ENCODE results near the gene OMP.
"Not testable (repeated sequence)": the region's sequence is repeated elsewhere in the genome, so short reads cannot be mapped to it uniquely, and the experiment has no call there.

Gene OMP

DNA sequence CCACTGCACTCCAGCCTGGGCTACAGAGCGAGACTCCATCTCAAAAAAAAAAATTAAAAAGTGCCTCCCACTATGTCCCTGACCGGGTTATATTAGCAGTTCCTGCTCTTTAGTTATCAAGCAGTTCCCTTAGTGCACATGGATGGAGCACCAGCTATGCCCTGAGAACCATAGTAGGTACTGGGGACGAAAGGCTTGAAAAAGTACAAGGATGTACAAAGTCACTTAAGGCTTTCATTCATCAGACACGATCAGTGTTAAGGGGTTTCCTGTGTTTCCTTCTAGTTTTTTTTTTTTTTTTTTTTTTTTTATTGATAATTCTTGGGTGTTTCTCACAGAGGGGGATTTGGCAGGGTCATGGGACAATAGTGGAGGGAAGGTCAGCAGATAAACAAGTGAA lies 5.5 kb upstream of the OMP start:
- intact Hi-C loops (cut with DNase I); DNase-seq: not testable (repeated sequence)

DNA sequence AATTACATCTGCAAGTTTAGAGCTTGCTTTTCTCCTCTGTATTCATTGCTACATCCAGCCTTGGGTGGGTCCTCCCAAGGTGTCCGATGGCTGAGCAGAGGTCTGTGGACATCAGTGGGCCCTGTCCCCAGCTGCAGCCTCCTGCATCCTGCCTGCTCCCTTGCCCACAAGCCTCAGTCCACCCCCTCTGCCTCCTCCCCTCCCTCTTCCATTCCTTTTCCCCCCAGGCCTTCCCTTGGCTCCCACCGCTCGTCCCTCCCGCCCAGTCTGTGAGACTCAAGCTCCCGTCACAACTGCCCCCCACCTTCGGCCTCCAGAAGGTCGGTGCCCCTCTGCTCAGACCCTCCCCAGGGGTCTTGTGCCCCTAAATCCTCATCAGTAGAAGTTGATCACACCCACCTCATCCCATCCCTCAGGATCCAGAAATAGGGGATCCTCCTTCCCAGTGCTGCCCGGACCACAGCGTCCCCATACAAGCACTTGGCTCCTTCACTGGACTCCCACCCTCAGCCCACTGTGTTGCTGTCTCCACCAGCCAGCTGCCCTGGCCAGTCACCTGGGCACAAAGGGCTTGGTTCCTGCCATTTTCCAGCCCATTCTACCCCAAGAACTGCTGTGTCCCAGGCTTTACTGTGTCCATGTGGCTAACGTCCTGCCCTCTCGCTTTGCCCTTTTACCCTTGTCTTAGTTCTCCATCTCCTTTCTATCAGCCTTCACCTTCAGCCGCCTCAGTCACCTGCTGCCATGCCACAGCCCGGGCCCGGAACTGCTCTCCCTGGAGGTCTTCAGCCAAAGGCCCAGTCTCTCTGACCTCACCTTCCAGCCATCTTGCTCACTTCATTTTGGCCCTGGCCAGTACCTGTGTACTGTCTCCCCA lies 2.2 kb upstream of the OMP start:
- intact Hi-C loops (cut with DNase I), result no loop called here
- peak in 5 of 10 donors; percentile 0 to 69 (median 44) for DNase-seq

GRCh38 chr11:77101043-77101537 lies 1.6 kb upstream of the OMP start:
- DNase-seq, result peak in 1 of 10 donors; percentile 11
- intact Hi-C loops (cut with DNase I), result no loop called here

- intact Hi-C loops (cut with DNase I), result no loop called here
These were observed 679 bp downstream of the OMP start for GRCh38 chr11:77103319-77103718.

DNA sequence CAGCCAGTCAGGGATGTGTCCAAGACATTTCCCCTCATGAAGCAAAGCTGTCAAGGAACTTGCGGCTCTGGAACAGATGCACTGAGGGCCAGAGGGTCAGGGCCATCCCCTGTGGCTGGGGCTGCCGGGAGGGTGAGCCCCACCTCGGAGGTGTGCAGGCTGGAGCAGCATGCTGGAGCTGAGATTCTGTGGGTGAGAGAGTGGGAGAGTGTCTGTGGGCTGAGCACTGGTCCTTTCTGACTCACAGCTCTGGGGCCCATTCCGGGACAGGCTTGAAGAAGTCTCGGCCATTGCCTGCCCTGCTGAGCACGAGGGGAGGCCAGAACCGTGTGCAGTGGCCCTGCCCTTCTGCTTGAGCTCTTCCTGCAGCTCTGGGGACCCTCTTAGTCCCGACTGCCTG lies 2.1 kb downstream of the OMP start:
- intact Hi-C loops (cut with DNase I), result no loop called here
- no peak for DNase-seq

More at GRCh38 chr11:77103319-77103718, 679 bp downstream of the OMP start:
- peak in 1 of 10 donors; percentile 43 for DNase-seq

DNA sequence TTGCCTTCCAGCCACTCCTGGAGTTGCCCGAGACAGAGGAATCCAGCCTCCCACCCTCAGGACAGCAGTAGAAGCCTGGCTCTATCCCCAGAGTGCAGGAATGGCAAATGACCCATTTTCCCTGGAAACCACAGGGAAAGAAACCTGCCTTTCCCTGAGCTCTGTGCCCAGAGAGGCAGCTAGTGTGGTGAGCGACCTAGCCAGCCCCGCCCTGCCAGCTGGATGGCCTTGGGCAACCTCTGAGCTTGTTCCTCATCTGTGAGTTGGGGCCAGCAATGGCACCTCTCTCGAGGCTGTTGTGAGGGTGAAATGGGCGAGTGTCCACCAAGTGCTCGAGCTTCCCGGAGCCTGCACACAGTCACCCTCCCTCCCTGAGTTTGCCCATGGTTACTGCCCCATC lies 3.7 kb downstream of the OMP start:
- peak in 3 of 10 donors; percentile 21 to 37 (median 32) for DNase-seq
- intact Hi-C loops (cut with DNase I), result no loop called here

DNA sequence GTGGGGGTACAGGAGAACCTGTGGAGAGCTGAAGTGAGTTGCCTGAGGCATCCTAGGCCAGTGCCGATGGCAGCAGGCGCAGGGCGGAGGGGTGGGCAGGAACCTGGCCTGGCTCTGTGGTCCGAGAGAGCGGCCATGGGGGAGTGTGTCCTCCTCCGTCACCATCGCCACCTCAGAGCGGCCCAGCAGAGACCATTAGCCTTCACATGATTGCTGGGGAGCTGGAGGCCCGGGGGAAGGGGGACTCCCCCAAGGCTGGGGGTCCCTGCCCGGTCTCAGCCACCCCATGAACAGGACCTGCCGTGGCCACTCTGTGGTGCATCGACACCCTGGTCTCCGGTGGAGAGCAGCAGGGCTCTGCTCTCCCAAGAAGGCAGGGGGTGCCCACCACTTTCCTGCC lies 4.1 kb downstream of the OMP start:
- intact Hi-C loops (cut with DNase I), result no loop called here

GRCh38 chr11:77107950-77108349 lies 5.3 kb downstream of the OMP start:
- intact Hi-C loops (cut with DNase I), result no loop called here
- DNase-seq, result peak in 1 of 10 donors; percentile 36

More for the DNA sequence above, 4.1 kb downstream of the OMP start:
- no peak for DNase-seq

- intact Hi-C loops (cut with DNase I), result no loop called here
- no peak for DNase-seq
These were observed 5.8 kb downstream of the OMP start for GRCh38 chr11:77108436-77108835.

- DNase-seq, result peak in 2 of 10 donors; percentile 25 to 83
- intact Hi-C loops (cut with DNase I), result no loop called here
These were observed 6.8 kb downstream of the OMP start for GRCh38 chr11:77109236-77110019.

GRCh38 chr11:77110836-77111235 lies 8.2 kb downstream of the OMP start:
- DNase-seq, result peak in 2 of 10 donors; percentile 43 to 60
- intact Hi-C loops (cut with DNase I), result no loop called here

DNA sequence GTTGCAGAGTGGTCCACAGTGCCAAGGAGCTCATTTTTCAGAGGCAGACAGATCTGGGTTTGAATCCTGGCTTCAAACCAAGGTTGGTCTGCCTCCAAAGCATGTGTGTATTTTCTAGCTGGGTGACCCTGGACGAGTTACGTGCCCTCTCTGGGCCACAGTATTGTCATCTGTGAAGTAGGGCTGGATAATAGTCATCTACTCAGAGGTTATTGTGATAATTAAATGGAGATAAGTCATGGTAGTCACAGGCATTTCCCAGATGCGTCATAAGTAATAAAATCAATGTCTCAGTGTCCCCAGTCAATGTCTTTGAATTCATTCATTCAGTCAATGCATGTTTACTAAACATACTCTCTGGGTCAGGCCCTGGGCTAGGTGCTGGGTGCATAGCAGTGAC lies 8.6 kb downstream of the OMP start:
- intact Hi-C loops (cut with DNase I), result no loop called here
- peak in 1 of 10 donors; percentile 10 for DNase-seq

DNA sequence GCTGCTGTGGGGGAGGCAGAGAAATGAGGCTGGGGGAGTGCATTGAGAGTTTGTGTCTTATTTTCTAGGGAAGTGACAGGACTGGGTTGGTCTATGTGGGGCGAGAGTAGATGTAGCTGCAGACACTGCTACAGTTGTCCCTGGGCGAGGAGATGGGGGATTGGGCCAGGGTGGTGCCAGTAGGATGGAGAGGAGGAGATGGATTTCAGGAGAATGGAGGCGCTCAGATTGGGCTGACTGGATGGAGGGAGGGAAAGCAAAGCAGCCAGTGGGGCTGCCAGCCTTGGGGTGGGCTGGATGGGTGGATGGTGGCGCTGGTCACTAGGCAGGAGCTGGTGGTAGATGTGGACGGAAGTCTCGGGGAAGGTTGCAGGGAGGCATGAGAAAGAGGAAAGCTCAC lies 9.3 kb downstream of the OMP start:
- peak in 2 of 10 donors; percentile 55 for DNase-seq
- intact Hi-C loops (cut with DNase I), result no loop called here

DNA sequence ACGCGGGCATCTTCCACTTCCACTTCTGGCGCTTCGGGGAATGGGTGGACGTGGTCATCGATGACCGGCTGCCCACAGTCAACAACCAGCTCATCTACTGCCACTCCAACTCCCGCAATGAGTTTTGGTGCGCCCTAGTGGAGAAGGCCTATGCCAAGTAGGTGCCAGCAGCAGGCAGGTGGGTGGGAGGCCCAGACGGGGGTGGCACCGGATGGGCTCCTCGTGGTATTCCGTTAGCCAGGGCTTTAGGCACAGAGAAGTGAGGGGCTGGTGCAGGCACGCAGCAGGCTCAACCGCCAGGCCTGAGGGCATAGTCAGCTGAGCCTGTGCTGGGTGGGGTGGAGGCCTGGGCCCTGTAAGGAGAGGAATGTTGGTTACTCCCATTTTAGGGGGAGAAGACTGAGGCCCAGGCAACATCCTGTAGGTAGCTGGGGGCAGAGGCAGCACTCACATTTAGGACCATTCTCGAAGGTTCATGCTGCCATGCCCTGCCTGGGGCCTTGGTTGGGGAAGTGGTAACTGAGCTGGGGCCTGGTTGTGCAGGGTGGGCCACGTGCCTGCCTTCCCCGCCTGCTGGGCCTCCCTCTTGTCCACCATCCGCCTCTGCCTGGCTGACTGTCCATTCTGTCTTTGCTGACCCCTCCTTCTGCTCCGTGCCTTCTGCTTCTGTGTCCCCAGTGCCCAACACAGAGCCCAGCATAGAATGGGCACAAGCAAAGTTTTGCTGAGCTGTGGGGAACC lies 10.2 kb downstream of the OMP start:
- intact Hi-C loops (cut with DNase I), result no loop called here
- DNase-seq, result peak in 3 of 10 donors; percentile 72 to 83 (median 79)

- DNase-seq, result peak in 6 of 10 donors; percentile 30 to 85 (median 47)
- intact Hi-C loops (cut with DNase I), result no loop called here
These were observed 10.9 kb downstream of the OMP start for GRCh38 chr11:77113382-77114088.

DNA sequence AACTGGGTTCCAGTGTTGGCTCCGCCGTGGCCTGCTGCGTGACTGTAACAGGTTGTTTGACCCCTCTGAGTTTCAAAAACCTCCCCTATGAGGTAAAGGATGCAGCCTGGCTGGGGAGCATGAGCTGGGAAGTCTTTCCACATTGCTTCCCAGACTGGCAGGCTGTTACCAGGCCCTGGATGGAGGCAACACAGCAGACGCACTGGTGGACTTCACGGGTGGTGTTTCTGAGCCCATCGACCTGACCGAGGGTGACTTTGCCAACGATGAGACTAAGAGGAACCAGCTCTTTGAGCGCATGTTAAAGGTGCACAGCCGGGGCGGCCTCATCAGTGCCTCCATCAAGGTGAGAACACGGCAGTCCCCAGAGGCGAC lies 11.4 kb downstream of the OMP start:
- intact Hi-C loops (cut with DNase I), result no loop called here

GRCh38 chr11:77115181-77115611 lies 12.6 kb downstream of the OMP start:
- DNase-seq, result peak in 3 of 10 donors; percentile 26 to 77 (median 66)
- intact Hi-C loops (cut with DNase I), result no loop called here

More for the DNA sequence above, 11.4 kb downstream of the OMP start:
- peak in 2 of 10 donors; percentile 31 to 55 for DNase-seq

GRCh38 chr11:77115956-77116355 lies 13.3 kb downstream of the OMP start:
- peak in 3 of 10 donors; percentile 3 to 64 (median 63) for DNase-seq
- intact Hi-C loops (cut with DNase I), result no loop called here

GRCh38 chr11:77117492-77117891 lies 14.9 kb downstream of the OMP start:
- intact Hi-C loops (cut with DNase I), result no loop called here
- peak in 4 of 10 donors; percentile 20 to 47 (median 34) for DNase-seq

GRCh38 chr11:77118086-77118485 lies 15.4 kb downstream of the OMP start:
- intact Hi-C loops (cut with DNase I), result no loop called here
- DNase-seq, result peak in 3 of 10 donors; percentile 14 to 77 (median 73)

Measured in posterior cingulate gyrus (tissue), 11 donors.